Stimulated activated naive CD4-positive, alpha-beta T cell treated with Interleukin-2 at 50 U/mL for 16 hours (primary cell): ENCODE results near the gene ITGA7.
A peak's percentile ranks its signal among the peaks of the same experiment; 100 is the strongest.

Experiments used
- DNase-seq: peaks from one replicate; lab custom pipeline; 2025; lab: John Stamatoyannopoulos, UW

The ITGA7 gene

GRCh38 chr12:55707841-55708694 lies at the start of gene ITGA7:
Gene ITGA7 (minus strand): TSS chr12:55707904. CDS start chr12:55707682, 222 bp downstream.
- DNase-seq, result peak; percentile 63

DNA sequence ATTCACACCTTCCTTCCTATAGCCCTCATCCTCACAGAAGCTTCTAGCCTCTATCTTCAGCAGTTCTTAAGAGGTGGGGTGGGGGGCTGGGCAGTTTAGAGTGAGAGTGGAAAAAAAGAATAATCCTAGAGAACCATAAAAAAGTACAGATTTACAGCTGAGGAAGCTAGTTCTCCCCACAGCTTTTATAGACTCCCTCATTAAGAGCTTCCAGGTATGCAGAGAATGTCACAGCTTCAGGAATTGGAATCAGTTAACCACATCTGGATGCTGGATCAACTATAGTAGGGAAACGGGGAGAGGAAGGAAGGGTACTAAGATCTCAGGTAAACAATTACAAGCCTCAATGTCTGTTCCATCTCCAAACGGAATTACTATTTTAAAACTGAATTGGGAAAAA lies 47.5 kb upstream of the ITGA7 start:
- no peak for DNase-seq

- no peak for DNase-seq
Observed at GRCh38 chr12:55748230-55748993, 40.7 kb upstream of the ITGA7 start.

GRCh38 chr12:55746913-55747231 lies 39.2 kb upstream of the ITGA7 start:
- no peak for DNase-seq

DNA sequence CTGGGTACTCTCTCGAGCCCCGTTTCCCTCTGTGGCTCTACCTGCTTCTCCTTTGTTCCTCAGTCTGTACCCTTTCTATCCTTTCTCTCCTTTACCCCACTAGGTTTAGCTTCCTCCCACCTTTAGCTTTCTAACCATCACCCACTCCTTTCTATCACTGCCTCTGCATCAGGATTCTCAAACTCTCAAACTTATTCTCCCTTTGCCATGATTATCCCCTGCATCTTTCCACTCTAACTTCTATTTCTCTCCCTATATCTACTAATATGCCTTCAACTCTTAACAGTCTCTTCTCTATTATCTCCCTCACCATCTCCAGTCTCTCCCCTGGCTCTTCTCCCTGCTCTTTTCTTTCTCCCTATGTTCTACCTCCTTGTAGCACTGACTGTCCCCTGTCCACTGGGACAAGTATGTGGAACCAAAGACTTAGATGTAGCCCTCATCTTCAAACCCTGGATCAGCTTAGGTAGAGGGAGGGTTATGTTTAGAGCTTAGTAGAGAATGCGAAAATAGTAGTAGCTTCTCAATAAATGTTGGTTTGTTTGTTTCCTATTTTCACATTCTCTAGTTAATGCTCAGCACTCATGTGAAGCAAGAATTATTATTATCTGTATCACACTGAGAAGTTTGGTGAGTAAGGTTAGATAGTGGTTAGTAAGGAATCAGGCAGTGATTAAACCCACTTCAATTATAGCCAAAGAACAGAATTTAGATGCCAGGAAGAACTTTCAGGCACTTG lies 38.6 kb upstream of the ITGA7 start:
- DNase-seq, result no peak

DNA sequence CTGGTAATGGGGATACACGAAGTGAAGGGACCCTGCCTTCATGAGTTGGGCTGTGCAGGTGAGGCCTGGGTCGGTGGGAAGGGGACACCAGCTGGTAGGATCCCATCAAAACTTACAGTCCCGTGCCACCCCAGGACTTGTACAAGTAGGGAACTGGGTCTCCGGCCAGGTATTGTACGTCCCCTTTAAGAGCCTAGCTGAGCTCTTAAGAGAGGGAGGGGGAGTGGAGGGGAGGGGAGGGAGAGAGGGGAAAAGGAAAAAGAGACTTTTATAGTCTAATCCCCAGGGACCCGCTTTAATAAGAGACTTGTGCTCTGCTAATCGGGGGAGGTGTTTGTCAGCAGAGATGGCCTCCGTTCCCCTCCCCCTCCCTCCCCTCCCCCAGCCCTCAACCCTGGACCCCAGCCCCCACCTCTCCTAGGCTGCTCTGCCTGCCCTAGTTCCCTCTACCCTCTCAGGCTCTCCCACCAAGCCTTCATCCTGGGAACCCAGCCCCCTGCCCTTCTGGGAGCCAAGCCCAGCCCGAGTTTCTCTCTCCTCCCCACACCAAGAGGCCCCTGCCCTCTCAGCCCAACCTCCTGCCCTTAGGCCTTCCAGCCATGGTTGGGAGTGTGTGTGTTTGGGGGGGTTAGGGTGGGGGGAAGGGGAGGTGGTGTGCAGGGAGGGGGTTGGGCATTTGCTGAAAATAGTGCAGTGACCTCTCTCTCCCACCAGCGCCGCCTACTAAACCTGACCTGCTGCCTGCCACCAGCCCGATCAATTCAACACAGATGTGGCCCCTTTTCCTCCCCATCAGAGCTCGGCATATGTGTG lies 37.9 kb upstream of the ITGA7 start:
- DNase-seq, result no peak

GRCh38 chr12:55744340-55745030 lies 36.8 kb upstream of the ITGA7 start:
- no peak for DNase-seq

- peak; percentile 32 for DNase-seq
Observed at GRCh38 chr12:55743406-55744339, 36.0 kb upstream of the ITGA7 start.

DNA sequence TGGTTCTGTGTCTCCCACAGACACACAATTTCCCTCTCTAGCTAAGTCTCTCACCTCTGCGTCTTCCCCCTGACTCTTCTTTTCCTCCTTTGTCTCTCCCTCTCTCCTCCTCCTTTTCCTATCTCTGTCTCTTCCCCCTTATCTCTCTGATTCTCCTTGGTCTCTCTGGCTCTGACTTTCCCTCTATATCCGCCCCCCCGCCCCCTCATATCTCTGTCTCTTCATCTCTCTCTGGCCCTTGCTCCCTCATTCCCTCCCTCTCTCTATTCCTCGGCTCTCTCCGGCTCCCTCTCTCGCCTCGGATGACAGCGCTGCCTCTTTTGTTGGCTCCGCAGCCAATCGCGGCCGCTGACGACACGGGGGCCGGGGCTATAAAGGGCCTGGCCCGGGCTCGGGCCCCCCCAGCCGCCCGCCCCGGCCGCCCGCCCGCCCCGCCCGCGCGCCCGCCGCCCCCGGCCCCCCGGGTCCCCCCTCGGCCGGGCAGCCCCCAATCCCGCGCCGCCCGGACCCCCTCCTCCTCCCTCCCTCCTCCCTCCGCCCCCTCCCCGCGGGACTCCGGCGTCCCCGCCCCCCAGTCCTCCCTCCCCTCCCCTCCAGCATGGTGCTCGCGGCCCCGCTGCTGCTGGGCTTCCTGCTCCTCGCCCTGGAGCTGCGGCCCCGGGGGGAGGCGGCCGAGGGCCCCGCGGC lies 35.2 kb upstream of the ITGA7 start, which contains the start of gene GDF11:
Gene GDF11 (plus strand): TSS at position 404 of the 687 bp plus-strand sequence. CDS start 195 bp downstream, at position 599.
- peak; percentile 77 for DNase-seq

DNA sequence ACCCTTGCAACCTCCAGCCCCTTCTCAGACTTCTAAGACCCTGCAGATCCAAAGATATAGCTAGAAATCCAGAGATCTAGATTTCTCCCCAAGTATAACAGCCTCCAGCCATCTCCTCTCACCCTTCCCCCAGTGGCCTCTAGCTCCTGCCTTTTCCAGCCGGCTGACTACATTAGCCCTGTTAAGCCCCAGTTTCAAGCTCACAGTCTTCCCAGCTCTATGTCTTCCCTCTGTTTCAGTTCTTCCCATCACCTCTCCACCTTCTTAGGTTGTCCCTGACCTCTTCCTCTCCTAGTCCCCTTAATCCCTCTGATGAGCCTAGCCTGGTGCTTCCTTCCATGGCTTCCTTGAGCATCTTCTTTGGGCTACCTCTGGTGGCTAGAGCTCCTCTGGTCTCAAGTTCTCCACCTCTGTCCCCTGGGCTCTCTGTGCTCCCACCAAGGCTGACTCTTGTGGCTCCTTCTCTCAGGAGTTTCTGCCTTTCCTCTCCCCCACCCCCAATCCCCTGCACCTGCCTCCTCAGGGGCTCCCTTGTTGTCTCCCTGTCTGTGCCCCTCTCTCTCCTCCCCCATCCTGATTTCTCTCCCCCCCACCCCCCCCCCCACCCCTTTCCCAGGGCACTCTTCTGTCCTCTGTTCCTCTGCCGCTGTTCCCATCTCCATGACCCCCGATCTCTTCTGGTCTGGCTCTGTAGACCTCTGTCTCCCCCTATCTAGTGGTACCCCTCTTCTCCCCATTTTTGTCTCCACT lies 34.4 kb upstream of the ITGA7 start:
- DNase-seq, result no peak

DNA sequence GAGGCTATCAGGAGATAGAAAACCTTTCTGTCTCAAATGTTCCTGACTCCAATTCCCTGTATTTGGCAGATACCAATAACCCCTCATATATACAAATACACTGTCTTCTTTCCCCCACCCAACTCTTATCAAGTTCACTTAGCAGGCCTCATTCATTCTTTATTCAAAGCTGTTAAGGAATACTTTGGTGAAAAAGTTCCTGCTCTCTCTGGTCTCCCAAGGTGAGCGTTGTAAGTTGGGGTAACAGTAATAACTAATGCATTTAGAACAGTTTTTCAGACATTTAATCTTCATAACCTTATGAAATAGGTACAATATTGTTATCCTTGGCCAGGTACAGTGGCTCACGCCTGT lies 31.3 kb upstream of the ITGA7 start:
- no peak for DNase-seq

GRCh38 chr12:55738123-55739024 lies 30.7 kb upstream of the ITGA7 start:
- DNase-seq, result peak; percentile 71

- no peak for DNase-seq
Observed at GRCh38 chr12:55737581-55738122, 29.9 kb upstream of the ITGA7 start.

DNA sequence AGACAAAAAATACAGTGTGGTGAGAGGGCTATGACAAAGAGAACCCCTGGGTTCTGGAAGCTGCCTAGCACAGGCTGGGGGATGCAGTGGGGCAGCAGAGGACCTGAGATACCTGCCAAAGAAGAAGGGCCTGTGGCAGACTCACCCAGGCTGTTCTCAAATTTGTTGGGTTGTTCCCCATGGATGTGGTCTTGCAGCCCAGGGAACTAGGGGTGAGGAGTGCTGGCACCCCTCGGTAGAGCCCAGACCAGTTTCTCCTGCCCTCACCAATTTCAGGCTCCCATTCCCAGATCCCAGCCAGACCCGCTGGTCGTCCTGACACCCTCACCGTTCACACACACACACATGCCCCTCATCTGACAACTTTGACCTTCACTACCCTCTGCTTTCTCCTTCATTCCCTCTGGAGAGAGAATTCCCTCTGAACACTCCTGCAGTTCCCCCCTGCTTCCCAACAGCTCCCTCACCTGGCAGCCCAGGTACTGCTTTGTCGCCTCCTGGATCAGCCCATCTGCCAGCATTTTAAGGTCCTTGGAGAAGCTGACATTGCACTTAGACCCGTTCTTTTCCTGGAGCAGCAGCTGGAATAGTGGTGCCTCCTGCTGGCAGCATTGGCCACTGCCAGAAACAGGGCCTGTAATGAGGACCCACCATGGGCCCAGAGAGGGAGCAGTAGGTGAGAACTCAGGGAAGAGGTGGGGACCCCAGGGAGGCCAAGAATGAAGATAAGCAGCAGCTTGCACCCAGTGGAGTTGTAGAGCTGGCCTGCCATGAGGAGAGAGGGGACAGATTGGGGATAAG lies 29.3 kb upstream of the ITGA7 start:
- DNase-seq, result peak; percentile 37

GRCh38 chr12:55736076-55736475 lies 28.4 kb upstream of the ITGA7 start:
- no peak for DNase-seq

DNA sequence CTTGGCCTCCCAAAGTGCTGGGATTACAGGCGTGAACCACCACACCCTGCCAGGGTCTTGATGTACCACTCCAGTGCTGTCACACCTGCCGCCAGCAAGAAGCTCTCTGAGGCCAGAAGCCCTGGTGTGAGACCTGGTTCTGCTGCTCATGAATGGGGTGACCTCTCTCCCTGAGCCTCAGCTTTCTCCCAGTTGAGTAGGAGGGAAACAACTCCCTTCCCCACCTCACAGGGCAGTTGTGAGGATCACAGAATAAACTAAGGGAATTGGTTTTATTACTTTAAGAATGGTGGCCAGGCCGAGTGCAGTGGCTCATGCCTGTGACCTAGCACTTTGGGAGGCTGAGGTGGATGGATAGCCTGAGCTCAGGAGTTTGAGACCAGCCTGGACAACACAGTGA lies 26.9 kb upstream of the ITGA7 start:
- DNase-seq, result no peak
